Measurements from ENCODE around the gene EID2B.

Gene EID2B

DNA sequence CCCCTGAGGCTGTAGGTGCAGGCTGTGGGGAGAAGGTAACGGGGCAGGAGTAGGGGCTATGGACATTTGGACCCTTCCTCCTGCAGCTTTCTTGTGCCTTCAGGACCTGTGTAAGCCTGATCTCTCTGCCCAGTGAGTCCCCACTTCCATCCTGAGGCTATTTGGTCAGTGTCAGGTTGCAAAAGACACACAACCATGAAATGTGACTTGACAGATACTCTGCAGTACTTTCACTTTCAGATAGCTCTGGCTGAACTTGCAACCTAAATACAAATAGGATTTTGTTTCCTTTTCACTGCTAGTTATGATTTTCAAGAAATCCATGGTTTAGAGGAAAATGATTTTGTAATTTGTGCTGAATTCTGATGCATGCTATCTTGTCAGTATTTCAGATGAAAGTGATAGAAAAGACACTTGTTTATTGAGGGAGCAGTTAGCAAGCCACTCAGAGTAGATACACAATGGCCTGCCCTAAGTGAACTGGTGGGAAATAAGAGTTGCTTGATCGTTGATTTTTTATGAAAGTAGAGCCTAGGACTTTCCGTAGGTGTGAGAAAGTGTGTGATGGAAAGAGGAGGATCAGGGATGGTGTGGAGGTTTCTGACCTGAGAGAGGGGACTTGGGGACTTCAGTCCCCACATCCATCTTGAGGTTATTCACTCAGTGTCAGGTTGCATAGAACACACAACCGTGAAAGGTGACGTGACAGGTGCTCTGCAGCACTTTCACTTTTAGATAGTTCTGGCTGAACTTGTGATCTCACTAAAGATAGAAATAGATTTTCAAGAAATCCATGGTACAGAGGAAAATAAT is 25.4 kb upstream of the EID2B start:
- TF ChIP-seq POU6F1 (CRISPR knock-in tag; IDR thresholded peaks at IDR 0.05; ENCODE audit: borderline replicate concordance, low read depth) = no peak
- TF ChIP-seq SNAI2 (CRISPR knock-in tag; IDR thresholded peaks at IDR 0.05) = no peak
- no peak for TF ChIP-seq TOX (CRISPR knock-in tag; IDR thresholded peaks at IDR 0.05; ENCODE audit: borderline replicate concordance)
- ATAC-seq = peak; percentile 84

DNA sequence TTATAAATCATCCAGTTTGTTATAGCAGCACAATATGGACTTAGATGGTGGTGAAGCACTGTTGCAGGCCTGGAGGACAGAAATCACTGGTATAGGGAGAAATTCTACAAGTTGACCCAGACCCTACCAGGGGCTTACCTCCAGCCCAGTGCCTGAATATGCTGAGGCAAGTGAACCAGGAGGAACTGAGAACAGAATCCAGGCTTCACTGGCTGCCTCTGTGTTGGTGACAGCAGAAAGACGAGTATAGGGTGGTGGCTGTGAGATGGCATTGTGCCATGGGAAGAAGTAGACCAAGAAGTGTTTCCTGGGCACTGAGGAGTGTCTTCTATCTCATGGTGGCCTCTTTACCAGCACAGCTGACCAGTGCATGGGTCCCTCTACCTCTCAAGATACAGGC is 23.2 kb upstream of the EID2B start:
- TF ChIP-seq POU6F1 (CRISPR knock-in tag; IDR thresholded peaks at IDR 0.05; ENCODE audit: borderline replicate concordance, low read depth) (no peak), ESRRG (CRISPR knock-in tag; IDR thresholded peaks at IDR 0.05) (no peak), CSDC2 (CRISPR knock-in tag; IDR thresholded peaks at IDR 0.05) (no peak), SNAI2 (CRISPR knock-in tag; IDR thresholded peaks at IDR 0.05) (no peak), TCF4 (CRISPR knock-in tag; IDR thresholded peaks at IDR 0.05; ENCODE audit: borderline replicate concordance) (no peak), OSR1 (CRISPR knock-in tag; IDR thresholded peaks at IDR 0.05) (no peak), TSHZ2 (CRISPR knock-in tag; IDR thresholded peaks at IDR 0.05) (no peak), PPARA (CRISPR knock-in tag; IDR thresholded peaks at IDR 0.05; ENCODE audit: borderline replicate concordance) (no peak), ZNF8 (CRISPR knock-in tag; IDR thresholded peaks at IDR 0.05) (no peak), TOX (CRISPR knock-in tag; IDR thresholded peaks at IDR 0.05; ENCODE audit: borderline replicate concordance) (no peak), BACH2 (CRISPR knock-in tag; IDR thresholded peaks at IDR 0.05; ENCODE audit: borderline replicate concordance) (no peak), ZNF70 (CRISPR knock-in tag; IDR thresholded peaks at IDR 0.05) (no peak), ZC3H10 (CRISPR knock-in tag; IDR thresholded peaks at IDR 0.05) (no peak), ZFP30 (CRISPR knock-in tag; IDR thresholded peaks at IDR 0.05) (no peak)
- TF ChIP-seq, protein P1, sequence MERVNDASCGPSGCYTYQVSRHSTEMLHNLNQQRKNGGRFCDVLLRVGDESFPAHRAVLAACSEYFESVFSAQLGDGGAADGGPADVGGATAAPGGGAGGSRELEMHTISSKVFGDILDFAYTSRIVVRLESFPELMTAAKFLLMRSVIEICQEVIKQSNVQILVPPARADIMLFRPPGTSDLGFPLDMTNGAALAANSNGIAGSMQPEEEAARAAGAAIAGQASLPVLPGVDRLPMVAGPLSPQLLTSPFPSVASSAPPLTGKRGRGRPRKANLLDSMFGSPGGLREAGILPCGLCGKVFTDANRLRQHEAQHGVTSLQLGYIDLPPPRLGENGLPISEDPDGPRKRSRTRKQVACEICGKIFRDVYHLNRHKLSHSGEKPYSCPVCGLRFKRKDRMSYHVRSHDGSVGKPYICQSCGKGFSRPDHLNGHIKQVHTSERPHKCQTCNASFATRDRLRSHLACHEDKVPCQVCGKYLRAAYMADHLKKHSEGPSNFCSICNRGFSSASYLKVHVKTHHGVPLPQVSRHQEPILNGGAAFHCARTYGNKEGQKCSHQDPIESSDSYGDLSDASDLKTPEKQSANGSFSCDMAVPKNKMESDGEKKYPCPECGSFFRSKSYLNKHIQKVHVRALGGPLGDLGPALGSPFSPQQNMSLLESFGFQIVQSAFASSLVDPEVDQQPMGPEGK (CRISPR knock-in tag; IDR thresholded peaks at IDR 0.05; ENCODE audit: borderline replicate concordance) = no peak
- TF ChIP-seq, protein P2, sequence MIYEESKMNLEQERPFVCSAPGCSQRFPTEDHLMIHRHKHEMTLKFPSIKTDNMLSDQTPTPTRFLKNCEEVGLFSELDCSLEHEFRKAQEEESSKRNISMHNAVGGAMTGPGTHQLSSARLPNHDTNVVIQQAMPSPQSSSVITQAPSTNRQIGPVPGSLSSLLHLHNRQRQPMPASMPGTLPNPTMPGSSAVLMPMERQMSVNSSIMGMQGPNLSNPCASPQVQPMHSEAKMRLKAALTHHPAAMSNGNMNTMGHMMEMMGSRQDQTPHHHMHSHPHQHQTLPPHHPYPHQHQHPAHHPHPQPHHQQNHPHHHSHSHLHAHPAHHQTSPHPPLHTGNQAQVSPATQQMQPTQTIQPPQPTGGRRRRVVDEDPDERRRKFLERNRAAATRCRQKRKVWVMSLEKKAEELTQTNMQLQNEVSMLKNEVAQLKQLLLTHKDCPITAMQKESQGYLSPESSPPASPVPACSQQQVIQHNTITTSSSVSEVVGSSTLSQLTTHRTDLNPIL (CRISPR knock-in tag; IDR thresholded peaks at IDR 0.05; ENCODE audit: low read depth) = no peak
- ATAC-seq = no peak

DNA sequence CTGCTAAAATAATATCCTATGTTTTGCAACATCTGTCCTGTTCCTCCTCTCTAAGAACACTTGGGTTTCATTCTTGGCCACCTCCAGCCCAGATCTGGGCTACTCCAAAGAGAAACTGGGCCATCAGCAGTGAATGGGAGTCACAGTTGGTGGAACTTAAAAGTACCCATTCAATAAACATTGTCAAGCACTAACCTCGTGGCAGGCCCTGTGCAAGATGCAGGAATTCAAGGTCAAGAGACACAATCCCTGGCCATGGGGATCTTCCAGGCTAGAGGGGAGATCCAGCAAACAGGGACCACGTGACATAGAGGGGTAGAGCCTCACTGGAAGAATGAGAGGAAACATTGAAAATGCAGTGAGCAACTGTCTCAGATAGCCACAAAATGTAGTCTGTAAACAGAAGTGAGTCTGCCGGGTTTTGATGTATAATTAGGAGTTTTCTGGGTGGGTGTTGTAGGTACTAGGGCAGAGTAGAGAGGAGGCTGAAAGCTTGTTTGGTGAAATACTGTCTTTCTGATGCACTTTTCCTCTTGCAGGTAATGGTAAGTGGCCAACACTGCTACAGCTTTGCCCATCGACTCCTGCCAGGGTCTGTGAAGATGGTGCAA is 22.2 kb upstream of the EID2B start:
- ATAC-seq = no peak
- TF ChIP-seq RARB (CRISPR knock-in tag; IDR thresholded peaks at IDR 0.05) = no peak
- peak; percentile 80 for TF ChIP-seq ZFP3 (CRISPR knock-in tag; IDR thresholded peaks at IDR 0.05)
